HEK293 (cell line): ENCODE results near the gene NFE2L2.

Source experiments
- PATZ1 ChIP-seq: fragments of 450-650 bp; formaldehyde crosslinking; IDR thresholded peaks from 2 replicates; pipeline ENCODE4 v1.5.1; 2016; ENCODE audit warnings: missing biosample characterization, missing genetic modification characterization
- TCF7L2 ChIP-seq: IDR thresholded peaks from 2 replicates; pipeline ENCODE4 v1.6.1; 2011; ENCODE audit warnings: low read depth, mild to moderate bottlenecking, inconsistent platforms, low read length, moderate library complexity, borderline replicate concordance
- ZBTB11 ChIP-seq: fragments of 450-650 bp; formaldehyde crosslinking; conservative IDR thresholded peaks from 2 replicates; pipeline ENCODE4 v1.5.1; 2016; ENCODE audit warnings: low read depth, missing biosample characterization, missing genetic modification characterization
- ZNF10 ChIP-seq: fragments of 450-650 bp; formaldehyde crosslinking; IDR thresholded peaks from 2 replicates; pipeline ENCODE4 v1.5.1; 2017; ENCODE audit warnings: missing biosample characterization, missing genetic modification characterization
- ZNF274 ChIP-seq, 2 experiments: fragments of 200-500 bp in 1 of 2; fragments of 450-650 bp in 1 of 2; sonication (Bioruptor generic) in 1 of 2; formaldehyde crosslinking in 1 of 2; IDR thresholded peaks; 2 replicates each; pipeline versions ENCODE4 v1.5.1 to v1.6.1; 2014 to 2016; ENCODE audit warnings: borderline replicate concordance in 1 of 2, inconsistent platforms in 1 of 2, low read length in 1 of 2, missing biosample characterization in 1 of 2, missing genetic modification characterization in 1 of 2
- ZNF830 ChIP-seq: fragments of 450-650 bp; IDR thresholded peaks from 2 replicates; pipeline ENCODE4 v1.5.0; 2018; ENCODE audit warnings: missing biosample characterization, missing genetic modification characterization, low read depth, mild to moderate bottlenecking, moderate library complexity
- TF ChIP-seq, protein P1 (sequence below): fragments of 450-650 bp; formaldehyde crosslinking; IDR thresholded peaks from 2 replicates; pipeline ENCODE4 v1.5.1; 2016; ENCODE audit warnings: missing biosample characterization, missing genetic modification characterization
- TF ChIP-seq, protein P2 (sequence below): fragments of 450-650 bp; formaldehyde crosslinking; IDR thresholded peaks from 2 replicates; pipeline ENCODE4 v1.5.1; 2016; ENCODE audit warnings: missing biosample characterization, missing genetic modification characterization
- TF ChIP-seq, protein P3 (sequence below): fragments of 450-650 bp; formaldehyde crosslinking; IDR thresholded peaks from 2 replicates; pipeline ENCODE4 v1.5.1; 2017; ENCODE audit warnings: missing biosample characterization, missing genetic modification characterization
- TF ChIP-seq, protein P4 (sequence below): fragments of 450-650 bp; formaldehyde crosslinking; IDR thresholded peaks from 2 replicates; pipeline ENCODE4 v1.5.1; 2016; ENCODE audit warnings: missing biosample characterization, missing genetic modification characterization, low read depth

DNA sequence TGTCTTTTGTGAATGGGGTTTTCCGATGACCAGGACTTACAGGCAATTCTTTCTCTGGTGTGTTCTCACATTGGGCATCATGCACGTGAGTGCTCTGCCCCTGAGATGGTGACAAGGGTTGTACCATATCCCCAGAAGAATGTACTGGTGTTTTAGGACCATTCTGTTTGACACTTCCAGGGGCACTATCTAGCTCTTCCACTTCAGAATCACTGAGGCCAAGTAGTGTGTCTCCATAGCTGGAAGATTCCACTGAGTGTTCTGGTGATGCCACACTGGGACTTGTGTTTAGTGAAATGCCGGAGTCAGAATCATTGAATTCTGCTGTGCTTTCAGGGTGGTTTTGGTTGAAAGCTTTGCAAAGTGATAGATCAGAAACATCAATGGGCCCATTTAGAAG lies 33.3 kb downstream of the NFE2L2 start:
- TF ChIP-seq, protein P1, sequence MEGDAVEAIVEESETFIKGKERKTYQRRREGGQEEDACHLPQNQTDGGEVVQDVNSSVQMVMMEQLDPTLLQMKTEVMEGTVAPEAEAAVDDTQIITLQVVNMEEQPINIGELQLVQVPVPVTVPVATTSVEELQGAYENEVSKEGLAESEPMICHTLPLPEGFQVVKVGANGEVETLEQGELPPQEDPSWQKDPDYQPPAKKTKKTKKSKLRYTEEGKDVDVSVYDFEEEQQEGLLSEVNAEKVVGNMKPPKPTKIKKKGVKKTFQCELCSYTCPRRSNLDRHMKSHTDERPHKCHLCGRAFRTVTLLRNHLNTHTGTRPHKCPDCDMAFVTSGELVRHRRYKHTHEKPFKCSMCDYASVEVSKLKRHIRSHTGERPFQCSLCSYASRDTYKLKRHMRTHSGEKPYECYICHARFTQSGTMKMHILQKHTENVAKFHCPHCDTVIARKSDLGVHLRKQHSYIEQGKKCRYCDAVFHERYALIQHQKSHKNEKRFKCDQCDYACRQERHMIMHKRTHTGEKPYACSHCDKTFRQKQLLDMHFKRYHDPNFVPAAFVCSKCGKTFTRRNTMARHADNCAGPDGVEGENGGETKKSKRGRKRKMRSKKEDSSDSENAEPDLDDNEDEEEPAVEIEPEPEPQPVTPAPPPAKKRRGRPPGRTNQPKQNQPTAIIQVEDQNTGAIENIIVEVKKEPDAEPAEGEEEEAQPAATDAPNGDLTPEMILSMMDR (tag by site-specific recombination), result no peak
- TF ChIP-seq ZNF10 (tag by site-specific recombination) (no peak), ZBTB11 (tag by site-specific recombination) (no peak), ZNF830 (tag by site-specific recombination) (no peak), TCF7L2 (no peak), ZNF274 (IDR thresholded peaks at IDR 0.05; ENCODE audit: low read length) (no peak), ZNF274 (tag by site-specific recombination; IDR thresholded peaks at IDR 0.05; ENCODE audit: borderline replicate concordance) (no peak), PATZ1 (tag by site-specific recombination) (no peak)
- TF ChIP-seq, protein P2, sequence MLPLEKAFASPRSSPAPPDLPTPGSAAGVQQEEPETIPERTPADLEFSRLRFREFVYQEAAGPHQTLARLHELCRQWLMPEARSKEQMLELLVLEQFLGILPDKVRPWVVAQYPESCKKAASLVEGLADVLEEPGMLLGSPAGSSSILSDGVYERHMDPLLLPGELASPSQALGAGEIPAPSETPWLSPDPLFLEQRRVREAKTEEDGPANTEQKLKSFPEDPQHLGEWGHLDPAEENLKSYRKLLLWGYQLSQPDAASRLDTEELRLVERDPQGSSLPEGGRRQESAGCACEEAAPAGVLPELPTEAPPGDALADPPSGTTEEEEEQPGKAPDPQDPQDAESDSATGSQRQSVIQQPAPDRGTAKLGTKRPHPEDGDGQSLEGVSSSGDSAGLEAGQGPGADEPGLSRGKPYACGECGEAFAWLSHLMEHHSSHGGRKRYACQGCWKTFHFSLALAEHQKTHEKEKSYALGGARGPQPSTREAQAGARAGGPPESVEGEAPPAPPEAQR (tag by site-specific recombination), result no peak
- TF ChIP-seq, protein P3, sequence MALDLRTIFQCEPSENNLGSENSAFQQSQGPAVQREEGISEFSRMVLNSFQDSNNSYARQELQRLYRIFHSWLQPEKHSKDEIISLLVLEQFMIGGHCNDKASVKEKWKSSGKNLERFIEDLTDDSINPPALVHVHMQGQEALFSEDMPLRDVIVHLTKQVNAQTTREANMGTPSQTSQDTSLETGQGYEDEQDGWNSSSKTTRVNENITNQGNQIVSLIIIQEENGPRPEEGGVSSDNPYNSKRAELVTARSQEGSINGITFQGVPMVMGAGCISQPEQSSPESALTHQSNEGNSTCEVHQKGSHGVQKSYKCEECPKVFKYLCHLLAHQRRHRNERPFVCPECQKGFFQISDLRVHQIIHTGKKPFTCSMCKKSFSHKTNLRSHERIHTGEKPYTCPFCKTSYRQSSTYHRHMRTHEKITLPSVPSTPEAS (tag by site-specific recombination), result no peak
- TF ChIP-seq, protein P4, sequence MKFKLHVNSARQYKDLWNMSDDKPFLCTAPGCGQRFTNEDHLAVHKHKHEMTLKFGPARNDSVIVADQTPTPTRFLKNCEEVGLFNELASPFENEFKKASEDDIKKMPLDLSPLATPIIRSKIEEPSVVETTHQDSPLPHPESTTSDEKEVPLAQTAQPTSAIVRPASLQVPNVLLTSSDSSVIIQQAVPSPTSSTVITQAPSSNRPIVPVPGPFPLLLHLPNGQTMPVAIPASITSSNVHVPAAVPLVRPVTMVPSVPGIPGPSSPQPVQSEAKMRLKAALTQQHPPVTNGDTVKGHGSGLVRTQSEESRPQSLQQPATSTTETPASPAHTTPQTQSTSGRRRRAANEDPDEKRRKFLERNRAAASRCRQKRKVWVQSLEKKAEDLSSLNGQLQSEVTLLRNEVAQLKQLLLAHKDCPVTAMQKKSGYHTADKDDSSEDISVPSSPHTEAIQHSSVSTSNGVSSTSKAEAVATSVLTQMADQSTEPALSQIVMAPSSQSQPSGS, result no peak
